HG03558 (cell line): ENCODE data around the gene MEF2D.

Source experiments
- ATAC-seq: cut with Tn5 transposase; IDR thresholded peaks from one replicate; pipeline ENCODE4 v1.9.1; 2021; ENCODE audit warnings: moderate number of reproducible peaks; ENCODE audit not compliant: unreplicated experiment; ENCODE audit errors: extremely low read depth

The MEF2D gene

GRCh38 chr1:156417401-156418020 is 83.1 kb downstream of the MEF2D start:
- no peak for ATAC-seq

DNA sequence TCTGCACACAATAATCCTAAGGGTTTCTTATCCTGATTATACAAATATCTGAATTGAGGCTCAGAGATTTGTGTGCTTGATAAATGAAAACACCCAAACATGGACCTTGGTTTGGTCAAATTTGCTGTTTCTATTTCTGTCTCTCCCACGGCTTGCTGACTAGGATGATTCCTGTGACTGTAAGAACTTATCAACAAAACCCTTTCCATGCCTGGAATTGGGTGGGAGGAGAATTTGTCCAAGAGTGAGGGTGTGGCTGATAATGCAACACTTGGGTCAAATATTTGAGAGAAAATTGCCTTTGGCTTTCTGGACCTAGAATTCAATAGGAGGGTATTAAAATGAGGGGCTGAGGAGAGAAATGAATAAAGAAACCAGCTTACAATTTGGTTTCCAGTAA is 83.6 kb downstream of the MEF2D start:
- ATAC-seq, result no peak

DNA sequence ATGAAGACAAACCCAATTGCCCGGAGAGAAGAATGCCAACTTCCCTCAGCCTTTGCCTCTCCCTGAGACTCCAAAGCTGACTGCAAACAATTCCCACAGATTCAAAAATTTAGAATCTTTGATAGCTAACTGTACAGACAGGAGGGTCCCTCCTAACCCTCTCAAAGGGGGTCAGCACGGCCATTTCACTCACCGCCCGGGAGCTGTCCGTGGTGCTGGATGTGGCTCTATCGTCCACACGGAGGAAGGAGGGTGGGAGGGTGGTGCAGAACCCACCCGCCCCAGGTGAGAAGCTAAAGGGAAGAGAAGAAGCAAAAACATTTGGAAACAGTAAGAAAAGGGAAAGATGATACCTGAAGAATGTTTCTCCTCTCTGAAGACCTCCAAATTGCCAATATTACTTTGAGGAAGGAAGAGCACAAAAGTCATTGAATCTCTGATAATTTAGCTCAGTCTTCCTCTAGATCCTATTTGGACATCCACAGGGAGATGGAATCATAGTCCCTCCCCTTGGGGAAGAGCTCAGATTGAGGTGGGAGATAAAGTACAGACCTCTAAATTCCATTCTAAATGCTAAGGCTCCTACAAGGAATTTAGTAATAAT is 86.0 kb downstream of the MEF2D start:
- no peak for ATAC-seq
